DND-41 (cell line): Measurements from ENCODE around the gene ELN.

Experiments
- ATAC-seq: fragments of 200-7000 bp; cut with Tn5 transposase; 3 replicates; pipeline ENCODE4 v1.9.1; 2021; ENCODE audit warnings: low read depth; ENCODE audit not compliant: insufficient read depth
- DNase-seq: peaks from one replicate; pipeline ENCODE4 v3.0.0-alpha.2; 2020
- H2AFZ ChIP-seq: 2 replicates; pipeline ENCODE4 v1.6.0; 2012; ENCODE audit warnings: low read depth, low read length
- H3K27ac ChIP-seq: 2 replicates; pipeline ENCODE4 v1.5.1; 2012; ENCODE audit warnings: low read length, inconsistent platforms
- H3K27me3 ChIP-seq: fragments of 200-600 bp; sonication (generic); 2 replicates; pipeline ENCODE4 v1.6.0; 2012; ENCODE audit warnings: low read length, mild to moderate bottlenecking, inconsistent platforms; ENCODE audit not compliant: insufficient read depth, poor library complexity
- H3K36me3 ChIP-seq: 2 replicates; pipeline ENCODE4 v1.5.1; 2012; ENCODE audit warnings: low read length, inconsistent platforms; ENCODE audit not compliant: insufficient read depth
- H3K4me1 ChIP-seq: 2 replicates; pipeline ENCODE4 v1.5.1; 2012; ENCODE audit warnings: mild to moderate bottlenecking, low read length; ENCODE audit not compliant: insufficient read depth
- H3K4me2 ChIP-seq: 2 replicates; pipeline ENCODE4 v1.6.0; 2012; ENCODE audit warnings: mild to moderate bottlenecking, moderate library complexity, low read length, inconsistent platforms; ENCODE audit not compliant: insufficient read depth
- H3K4me3 ChIP-seq, 2 experiments: fragments of 200-600 bp in 1 of 2; shearing (Covaris generic) in 1 of 2; 2 replicates each; pipeline ENCODE4 v1.5.1; 2012 to 2016; ENCODE audit warnings: inconsistent platforms in 2 of 2, low read length in 2 of 2, mild to moderate bottlenecking in 2 of 2, low read depth in 1 of 2, moderate library complexity in 1 of 2
- H3K79me2 ChIP-seq: 2 replicates; pipeline ENCODE4 v1.6.0; 2012; ENCODE audit warnings: low read length, inconsistent platforms; ENCODE audit not compliant: insufficient read depth
- H3K9ac ChIP-seq: 2 replicates; pipeline ENCODE4 v1.6.0; 2012; ENCODE audit warnings: low read depth, mild to moderate bottlenecking, inconsistent platforms, low read length, moderate library complexity
- H3K9me3 ChIP-seq: 2 replicates; pipeline ENCODE4 v1.5.1; 2012; ENCODE audit warnings: low read length, moderate library complexity, mild to moderate bottlenecking, inconsistent platforms; ENCODE audit not compliant: insufficient read depth, severe bottlenecking
- H4K20me1 ChIP-seq: 2 replicates; pipeline ENCODE4 v1.6.0; 2012; ENCODE audit warnings: low read length; ENCODE audit not compliant: insufficient read depth
- CTCF ChIP-seq: IDR thresholded peaks from 2 replicates; pipeline ENCODE4 v1.5.1; 2012; ENCODE audit warnings: borderline replicate concordance, low read length, moderate library complexity, mild to moderate bottlenecking; ENCODE audit not compliant: poor library complexity, severe bottlenecking; ENCODE audit errors: extremely low read depth
- EZH2 ChIP-seq: IDR thresholded peaks from 3 replicates; pipeline ENCODE4 v1.6.1; 2012; ENCODE audit warnings: borderline replicate concordance, low read depth, mild to moderate bottlenecking, moderate library complexity, low read length, inconsistent platforms; ENCODE audit not compliant: severe bottlenecking

The ELN gene

GRCh38 chr7:74057987-74058386 lies 30.0 kb downstream of the ELN start:
- Histone ChIP-seq H3K9ac (no peak overlapping the region), H3K4me3 (no peak overlapping the region), H3K79me2 (no peaks in the 10 kb centered on the region), H4K20me1 (no peaks in the 10 kb centered on the region), H2AFZ (no peak overlapping the region), H3K36me3 (no peaks in the 10 kb centered on the region), H3K4me1 (no peaks in the 10 kb centered on the region), H3K27me3 (peaks cover 22% of the 10 kb centered on the region), H3K9me3 (no peaks in the 10 kb centered on the region), H3K27ac (no peak overlapping the region), H3K4me2 (no peak overlapping the region)
- no peak for TF ChIP-seq EZH2
- TF ChIP-seq CTCF: no peak
- DNase-seq (no peak), ATAC-seq (no peak)

- H3K4me1 ChIP-seq: no peaks in the 10 kb centered on the region
- ATAC-seq (no peak), DNase-seq (no peak)
- no peaks in the 10 kb centered on the region for H3K79me2 ChIP-seq
- no peaks in the 10 kb centered on the region for H4K20me1 ChIP-seq
- no peak overlapping the region for H3K4me3 ChIP-seq
- H3K36me3 ChIP-seq: no peaks in the 10 kb centered on the region
- no peak for TF ChIP-seq CTCF
- no peak for TF ChIP-seq EZH2
- H2AFZ ChIP-seq: no peak overlapping the region
- H3K27me3 ChIP-seq: peaks cover 22% of the 10 kb centered on the region
- no peak overlapping the region for H3K4me2 ChIP-seq
- no peak overlapping the region for H3K9ac ChIP-seq
- H3K27ac ChIP-seq: no peak overlapping the region
- H3K9me3 ChIP-seq: no peaks in the 10 kb centered on the region
Observed at GRCh38 chr7:74058486-74058885, 30.5 kb downstream of the ELN start.

GRCh38 chr7:74059037-74059436 lies 31.1 kb downstream of the ELN start:
- Histone ChIP-seq H3K4me1 (no peaks in the 10 kb centered on the region), H3K27me3 (peaks cover 22% of the 10 kb centered on the region), H3K36me3 (no peaks in the 10 kb centered on the region), H3K4me3 (no peak overlapping the region), H3K79me2 (no peaks in the 10 kb centered on the region), H2AFZ (no peak overlapping the region), H4K20me1 (no peaks in the 10 kb centered on the region), H3K9ac (no peak overlapping the region), H3K27ac (no peak overlapping the region), H3K9me3 (no peaks in the 10 kb centered on the region), H3K4me2 (no peak overlapping the region)
- DNase-seq (no peak), ATAC-seq (no peak)
- no peak for TF ChIP-seq CTCF
- no peak for TF ChIP-seq EZH2
